KBM-7 (cell line): ENCODE results near the gene ARG2.
"Not testable (repeated sequence)": the region's sequence is repeated elsewhere in the genome, so short reads cannot be mapped to it uniquely, and the experiment has no call there.

Experiments
- DNase-seq: peaks from one replicate; pipeline ENCODE4 v3.0.0-alpha.2; 2015
- in situ Hi-C: fragments of 300-500 bp; cut with MboI; formaldehyde crosslinking; loops from 2 replicates; pipeline ENCODE4 v1.14.3; 2020; ENCODE audit warnings: low sequenced_read_pairs, low pct_unique_long_range_greater_than_20kb, mixed read lengths

The ARG2 gene

GRCh38 chr14:67583711-67584644 lies 35.7 kb upstream of the ARG2 start:
- DNase-seq = peak; percentile 68
- in situ Hi-C loops = no loop called here

DNA sequence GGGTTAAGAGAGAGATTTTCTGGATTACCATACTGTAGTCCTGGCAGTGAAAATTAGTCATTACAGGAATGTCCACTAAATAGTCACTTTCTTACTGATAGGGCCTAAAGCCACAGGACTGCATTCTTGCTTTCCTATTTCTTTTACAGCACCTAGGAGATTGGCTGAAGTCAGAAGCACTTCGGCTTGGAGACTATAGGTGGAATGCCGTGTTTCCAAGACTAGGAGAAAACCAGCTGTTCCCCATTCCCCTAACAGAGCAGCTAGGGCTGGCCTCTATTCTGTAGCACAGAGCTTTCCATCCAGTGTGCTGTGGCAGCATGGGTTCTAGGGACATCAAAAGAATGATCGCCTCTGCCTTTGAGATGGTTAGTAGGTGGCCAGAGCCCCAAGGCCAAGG lies 34.7 kb upstream of the ARG2 start:
- no peak for DNase-seq
- in situ Hi-C loops = no loop called here

GRCh38 chr14:67586369-67586768 lies 33.4 kb upstream of the ARG2 start:
- in situ Hi-C loops = no loop called here
- DNase-seq = no peak

DNA sequence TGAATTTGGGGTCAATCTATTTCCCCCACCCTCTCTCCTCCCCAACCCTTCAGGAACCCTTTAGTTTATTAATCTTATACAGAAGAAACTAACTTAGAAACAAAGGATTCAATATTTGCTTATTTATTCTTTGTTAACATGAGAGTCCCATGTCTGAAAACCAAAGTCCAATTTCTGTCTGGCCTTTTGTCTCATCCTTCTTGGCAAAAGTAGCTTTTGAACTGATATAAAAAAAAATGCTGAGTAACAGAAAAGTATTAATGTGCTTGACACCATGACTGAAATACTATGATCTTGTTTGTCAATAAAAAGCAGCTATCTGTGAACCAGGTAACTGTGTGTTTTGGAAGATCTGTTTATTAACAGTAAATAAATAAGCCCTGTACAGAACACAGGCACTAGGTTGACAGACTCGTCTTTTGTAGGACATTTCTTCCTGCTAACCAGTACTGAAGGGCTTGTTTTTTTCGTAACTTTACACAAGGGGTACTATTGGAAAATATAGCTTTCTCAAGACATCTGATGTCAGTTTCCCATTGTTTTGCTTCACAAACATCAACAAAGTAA lies 30.4 kb upstream of the ARG2 start:
- in situ Hi-C loops = no loop called here
- no peak for DNase-seq

- in situ Hi-C loops, DNase-seq: not testable (repeated sequence)
Measured at GRCh38 chr14:67593650-67594049, 26.1 kb upstream of the ARG2 start.

DNA sequence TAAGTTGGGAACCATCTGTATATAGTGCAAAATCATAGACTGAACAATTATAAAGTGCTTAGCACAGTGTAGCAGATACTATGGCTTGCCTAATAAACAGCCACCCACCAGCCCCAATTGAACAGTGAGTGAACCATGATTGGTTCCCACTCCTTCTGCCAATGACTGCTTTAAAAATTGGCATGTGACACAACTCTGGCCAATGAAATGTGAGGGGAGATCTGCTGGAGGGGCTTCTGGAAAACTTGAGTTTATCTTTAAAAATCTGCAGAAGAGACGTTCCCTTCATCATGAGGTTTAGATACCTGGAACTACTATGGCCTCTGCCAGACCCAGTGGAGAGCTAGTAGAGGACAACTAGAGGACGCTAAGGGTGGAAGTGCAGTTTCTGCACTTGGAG lies 24.3 kb upstream of the ARG2 start:
- in situ Hi-C loops = no loop called here
- DNase-seq = no peak

- DNase-seq = peak; percentile 94
Measured at GRCh38 chr14:67599698-67600561, 19.8 kb upstream of the ARG2 start, which contains the start of gene PIGH. PIGH (minus strand) TSS chr14:67600268; CDS start chr14:67600203, 65 bp downstream.

DNA sequence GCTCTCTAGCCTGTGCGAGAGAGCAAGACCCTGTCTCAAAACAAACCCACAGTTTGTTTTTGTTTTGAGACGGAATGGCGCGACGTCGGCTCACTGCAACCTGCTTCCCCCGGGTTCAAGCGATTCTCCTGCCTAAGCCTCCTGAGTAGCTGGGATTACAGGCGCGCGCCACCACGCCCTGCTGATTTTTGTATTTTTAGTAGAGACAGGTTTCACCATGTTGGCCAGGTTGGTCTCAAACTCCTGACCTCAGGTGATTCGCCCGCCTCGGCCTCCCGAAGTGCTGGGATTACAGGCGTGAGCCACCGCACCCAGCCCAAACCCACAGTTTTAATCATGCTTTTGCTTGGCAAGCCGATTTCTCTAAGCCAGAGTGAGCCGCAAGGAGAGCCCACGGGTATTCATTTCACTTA lies 19.2 kb upstream of the ARG2 start:
- DNase-seq, in situ Hi-C loops: not testable (repeated sequence)

More at GRCh38 chr14:67599698-67600561, 19.8 kb upstream of the ARG2 start, which contains the start of gene PIGH:
- in situ Hi-C loops = no loop called here

DNA sequence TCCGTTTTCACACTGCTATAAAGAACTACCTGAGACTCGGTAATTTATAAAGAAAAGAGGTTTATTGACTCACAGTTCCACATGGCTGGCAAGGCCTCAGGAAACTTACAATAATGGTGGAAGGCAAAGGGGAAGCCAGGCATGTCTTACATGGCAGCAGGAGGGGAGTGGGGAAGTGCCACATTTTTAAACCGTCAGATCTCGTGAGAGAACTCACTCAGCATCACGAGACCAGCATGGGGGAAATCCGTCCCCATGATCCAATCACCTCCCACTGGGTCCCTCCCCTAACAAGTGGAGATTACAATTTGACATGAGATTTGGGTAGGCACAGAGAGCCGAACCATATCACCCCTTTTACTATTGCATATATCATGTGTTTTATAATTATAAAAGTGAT lies 17.6 kb upstream of the ARG2 start:
- in situ Hi-C loops = no loop called here

GRCh38 chr14:67602995-67603545 lies 16.6 kb upstream of the ARG2 start:
- in situ Hi-C loops = no loop called here
- peak; percentile 11 for DNase-seq

More for the DNA sequence above, 17.6 kb upstream of the ARG2 start:
- peak; percentile 14 for DNase-seq

- no peak for DNase-seq
- in situ Hi-C loops = no loop called here
Measured at GRCh38 chr14:67607646-67608045, 12.1 kb upstream of the ARG2 start.

DNA sequence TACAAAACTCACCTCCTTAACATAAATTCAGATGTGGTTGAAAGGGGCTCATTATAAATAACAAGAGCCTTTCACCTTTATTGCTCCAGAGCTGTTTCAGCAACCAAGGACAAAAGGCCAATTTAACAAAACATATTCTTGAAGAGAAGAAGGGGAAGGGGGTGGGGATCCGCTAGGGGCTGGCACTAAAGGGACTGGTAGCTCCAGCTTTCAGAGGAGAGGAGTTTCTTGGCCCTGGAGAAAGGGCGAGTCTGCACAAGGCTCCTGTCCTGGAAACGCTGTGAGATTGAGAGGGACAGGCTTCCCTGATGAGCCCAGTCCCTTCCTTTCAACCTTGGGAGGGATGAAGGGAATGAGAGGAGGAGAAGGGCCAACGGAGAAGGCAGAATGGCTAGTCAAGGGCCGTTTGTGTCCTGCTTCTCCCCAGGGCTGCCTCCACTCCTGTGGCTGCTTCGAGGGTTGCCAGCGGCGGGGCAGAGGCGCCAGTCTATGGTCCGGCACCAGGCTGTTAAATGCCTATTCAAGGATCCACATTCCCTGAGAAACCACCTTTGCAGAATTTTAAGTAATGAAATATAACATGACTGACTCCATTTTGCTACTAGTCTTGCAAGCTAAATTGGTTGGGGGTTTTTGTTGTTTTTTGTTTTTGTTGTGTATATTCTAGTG lies 9.9 kb upstream of the ARG2 start:
- in situ Hi-C loops = no loop called here

GRCh38 chr14:67610491-67610890 lies 9.2 kb upstream of the ARG2 start:
- in situ Hi-C loops = no loop called here
- no peak for DNase-seq

More for the DNA sequence above, 9.9 kb upstream of the ARG2 start:
- DNase-seq = no peak

DNA sequence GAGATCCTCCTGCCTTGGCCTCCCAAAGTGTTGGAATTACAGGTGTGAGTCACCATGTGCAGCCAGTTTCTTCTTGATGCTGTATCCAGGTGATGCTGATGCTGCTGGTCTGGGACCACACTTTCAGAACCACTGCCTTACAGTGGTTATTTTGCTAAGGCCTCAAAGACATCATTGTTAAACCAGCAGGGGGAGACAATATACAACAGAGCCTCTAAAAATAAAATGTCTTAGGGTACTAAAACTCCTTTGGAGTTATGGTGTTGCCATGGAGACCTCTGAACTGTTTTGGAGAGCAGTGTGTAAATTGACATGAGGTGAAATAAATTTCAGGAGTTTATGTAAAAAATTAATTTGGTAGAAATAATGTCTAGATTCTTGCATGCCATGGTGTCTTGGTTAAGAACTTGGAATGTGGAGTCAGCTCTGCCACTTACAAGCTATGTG lies 1.1 kb upstream of the ARG2 start:
- in situ Hi-C loops = no loop called here
- DNase-seq = peak; percentile 90

DNA sequence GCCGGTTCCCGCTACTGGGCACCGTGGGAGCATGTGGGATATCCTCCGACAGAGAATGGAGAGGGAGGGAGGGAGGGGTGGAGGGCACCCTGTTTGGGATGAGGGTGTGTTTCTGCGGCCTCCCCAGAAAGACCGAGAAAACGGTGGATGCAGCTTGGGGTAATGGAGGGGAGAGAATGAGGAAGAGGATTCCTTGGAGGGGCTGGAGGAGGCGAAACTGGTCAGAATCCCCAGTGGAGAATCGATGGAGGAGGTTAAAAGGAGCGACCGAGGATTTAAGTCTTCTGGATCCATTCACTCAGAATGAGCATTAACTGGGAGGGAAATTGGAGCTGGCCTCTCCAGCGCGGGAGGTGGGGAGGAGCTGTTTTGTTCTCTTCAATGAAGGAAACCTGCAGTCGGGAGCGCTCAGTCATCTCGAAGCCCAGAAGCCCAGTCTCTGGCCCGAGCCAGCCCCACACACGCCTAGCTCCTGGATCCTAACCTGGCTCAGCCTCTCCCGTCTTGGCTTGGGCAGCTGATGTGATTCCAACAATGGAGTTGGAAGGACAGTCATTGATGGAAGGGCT lies 581 bp downstream of the ARG2 start:
- in situ Hi-C loops = no loop called here
- DNase-seq = peak; percentile 26

- in situ Hi-C loops = no loop called here
- peak; percentile 78 for DNase-seq
Measured at GRCh38 chr14:67622675-67623074, 3.0 kb downstream of the ARG2 start.

DNA sequence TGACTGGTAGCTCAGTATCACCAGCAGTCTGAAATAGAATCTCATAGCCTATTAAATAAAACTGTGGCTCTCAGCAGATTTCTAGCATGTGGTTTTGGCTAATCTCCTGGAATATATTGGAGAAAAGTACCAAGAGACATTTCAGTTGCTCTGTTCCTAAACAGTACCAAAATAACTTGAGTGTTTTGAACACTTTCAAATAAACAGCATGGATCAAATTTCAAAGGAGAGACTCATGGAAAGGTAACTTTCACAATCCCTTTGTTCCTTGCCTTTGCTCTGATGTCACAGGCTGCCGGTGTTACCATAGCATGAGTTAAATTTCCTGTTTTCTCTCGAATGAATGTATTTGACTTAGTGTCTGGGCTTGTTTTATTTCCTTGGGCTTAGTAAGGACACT lies 3.4 kb downstream of the ARG2 start:
- DNase-seq = no peak
- in situ Hi-C loops = no loop called here

DNA sequence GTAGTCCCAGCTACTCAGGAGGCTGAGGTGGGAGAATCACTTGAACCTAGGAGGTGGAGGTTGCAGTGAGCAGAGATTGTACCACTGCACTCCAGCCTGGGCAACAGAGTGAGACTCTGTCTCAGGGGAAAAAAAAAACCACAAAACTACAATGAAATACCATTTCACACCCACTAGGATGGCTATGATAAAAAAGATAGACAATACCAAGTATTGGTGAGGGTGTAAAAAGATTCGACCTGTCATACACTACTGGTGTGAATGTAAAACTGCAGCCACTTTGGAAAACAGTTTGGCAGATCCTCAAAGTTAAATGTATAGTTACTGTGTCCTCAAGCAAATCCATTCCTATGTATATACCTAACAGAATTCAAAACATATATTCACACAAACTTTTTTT lies 6.4 kb downstream of the ARG2 start:
- DNase-seq, in situ Hi-C loops: not testable (repeated sequence)
